Sigmoid colon (tissue), 3 donors: Measurements from ENCODE around the gene NEDD9.

Experiments
- CTCF ChIP-seq, 4 experiments: fragments of 450-650 bp in 3 of 4; fragments of 200-600 bp in 1 of 4; IDR thresholded peaks; one replicate each; pipeline ENCODE4 v1.5.1; 2016 to 2019; ENCODE audit warnings: antibody characterized with exemption in 4 of 4, mild to moderate bottlenecking in 3 of 4, moderate library complexity in 2 of 4
- POLR2A ChIP-seq, 2 donors: fragments of 450-650 bp; IDR thresholded peaks; one replicate each; pipeline ENCODE4 v1.6.1; 2016; ENCODE audit warnings: antibody characterized with exemption in 2 of 2, mild to moderate bottlenecking in 2 of 2, moderate library complexity in 2 of 2

GRCh38 chr6:11218102-11218442 is 14.4 kb downstream of the NEDD9 start:
- TF ChIP-seq CTCF (IDR thresholded peaks at IDR 0.05) (no peak), POLR2A (IDR thresholded peaks at IDR 0.05) (no peak)
